GM03348 (cell line): ENCODE data around the gene FAM222B.
"Not testable (repeated sequence)": the region's sequence is repeated elsewhere in the genome, so short reads cannot be mapped to it uniquely, and the experiment has no call there.

Source experiments
- DNase-seq: peaks from one replicate; pipeline ENCODE4 v3.0.0; 2012; ENCODE audit warnings: low spot score

Gene FAM222B

DNA sequence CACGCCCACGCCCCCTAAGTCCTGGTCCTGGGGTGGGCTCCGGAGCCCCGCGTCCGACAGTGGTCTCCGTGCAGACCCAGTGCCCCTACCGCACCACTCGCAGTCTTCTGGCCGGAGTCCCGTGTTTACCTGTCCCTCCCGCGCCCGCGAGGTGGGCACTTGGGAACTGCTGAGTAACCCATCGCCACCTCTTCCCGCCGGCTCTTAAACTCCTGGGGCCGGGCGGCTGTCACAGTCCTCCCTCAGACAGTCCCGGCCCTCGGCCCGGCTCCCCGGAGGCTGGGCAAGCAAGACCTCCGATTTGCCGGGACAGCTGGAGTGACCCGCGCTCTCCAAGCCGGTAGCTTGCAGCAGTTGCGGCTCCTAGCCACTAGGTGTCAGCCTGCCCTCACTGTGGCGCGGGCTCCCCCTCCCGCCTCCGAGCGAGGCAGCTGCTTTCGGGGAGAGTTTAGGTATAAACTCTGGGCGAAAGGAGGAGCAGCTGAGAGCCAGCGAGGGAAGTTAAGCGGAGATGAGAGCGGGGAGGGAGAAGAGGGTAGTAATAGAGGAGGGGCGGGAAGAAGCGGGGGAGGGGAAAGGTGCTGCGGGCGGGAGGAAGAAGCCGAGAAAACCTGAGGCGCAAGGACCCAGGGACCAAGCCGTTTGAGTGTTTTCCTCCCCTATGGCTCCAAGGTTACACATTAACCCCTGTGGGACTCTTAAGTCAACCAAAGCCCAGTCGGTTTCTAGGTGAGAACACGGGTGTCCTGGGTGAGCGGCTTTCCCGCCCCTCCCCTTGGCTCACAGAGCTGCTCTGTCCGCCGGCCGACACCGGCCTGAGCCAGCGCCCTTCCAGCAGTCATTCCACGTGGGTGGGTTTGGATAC lies 115.7 kb downstream of the FAM222B start:
- peak; percentile 90 for DNase-seq

GRCh38 chr17:28726226-28726626 lies 116.4 kb downstream of the FAM222B start, which contains the start of gene TLCD1:
Gene TLCD1, minus strand, starts transcription at chr17:28726233. Its CDS starts 136 bp downstream, at chr17:28726097.
- DNase-seq: peak; percentile 93

DNA sequence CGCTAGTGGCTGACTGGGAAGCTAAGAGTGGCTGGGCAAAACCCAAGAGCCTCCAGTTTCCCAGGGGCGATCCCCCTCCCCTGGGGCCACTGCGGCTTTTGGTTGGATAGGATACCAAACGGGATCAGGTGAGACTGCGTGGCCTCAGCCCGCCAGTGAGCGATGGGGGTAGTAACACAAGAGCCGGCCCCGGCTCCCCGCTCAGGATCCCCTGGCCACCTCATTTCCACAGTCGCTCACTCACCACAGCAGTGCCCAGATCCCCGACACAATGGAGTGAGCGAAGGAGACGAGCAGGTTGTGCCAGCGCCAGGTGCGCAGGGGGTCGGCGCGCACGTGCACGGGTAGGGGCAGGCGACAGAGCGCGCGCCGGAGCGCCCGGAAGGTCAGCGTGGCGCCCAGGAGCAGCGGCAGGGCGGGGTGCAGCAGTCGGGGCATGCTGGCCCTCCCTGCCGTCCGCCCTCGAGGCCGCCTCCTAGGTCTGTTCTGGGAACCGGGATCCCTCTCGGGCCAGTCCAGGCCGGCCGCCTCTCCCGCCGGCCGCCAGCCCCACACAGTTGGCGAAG lies 116.8 kb downstream of the FAM222B start:
- DNase-seq: no peak

DNA sequence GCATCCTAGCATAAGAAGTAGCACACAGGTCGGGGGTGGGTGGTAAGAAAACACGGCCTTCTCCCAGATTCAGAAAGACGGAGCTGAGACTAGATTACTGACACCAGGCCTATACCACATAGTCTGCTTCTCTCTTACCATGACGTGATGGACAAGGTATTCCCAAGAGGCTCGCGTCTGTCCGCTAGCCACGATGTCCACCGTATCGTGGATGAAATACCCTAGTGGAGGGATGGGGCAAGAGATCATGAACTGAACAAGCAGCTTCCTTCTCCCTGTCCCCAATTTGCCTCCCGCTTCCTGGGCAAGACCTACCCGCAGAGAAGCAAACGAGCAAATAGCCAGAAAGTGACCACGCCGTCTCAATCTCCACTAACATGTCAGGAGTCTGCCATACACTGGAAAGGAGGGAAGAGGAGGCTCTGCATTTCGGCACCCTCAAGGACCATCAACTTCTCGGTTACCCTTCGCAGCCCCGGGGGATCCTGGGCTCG lies 117.4 kb downstream of the FAM222B start:
- no peak for DNase-seq

DNA sequence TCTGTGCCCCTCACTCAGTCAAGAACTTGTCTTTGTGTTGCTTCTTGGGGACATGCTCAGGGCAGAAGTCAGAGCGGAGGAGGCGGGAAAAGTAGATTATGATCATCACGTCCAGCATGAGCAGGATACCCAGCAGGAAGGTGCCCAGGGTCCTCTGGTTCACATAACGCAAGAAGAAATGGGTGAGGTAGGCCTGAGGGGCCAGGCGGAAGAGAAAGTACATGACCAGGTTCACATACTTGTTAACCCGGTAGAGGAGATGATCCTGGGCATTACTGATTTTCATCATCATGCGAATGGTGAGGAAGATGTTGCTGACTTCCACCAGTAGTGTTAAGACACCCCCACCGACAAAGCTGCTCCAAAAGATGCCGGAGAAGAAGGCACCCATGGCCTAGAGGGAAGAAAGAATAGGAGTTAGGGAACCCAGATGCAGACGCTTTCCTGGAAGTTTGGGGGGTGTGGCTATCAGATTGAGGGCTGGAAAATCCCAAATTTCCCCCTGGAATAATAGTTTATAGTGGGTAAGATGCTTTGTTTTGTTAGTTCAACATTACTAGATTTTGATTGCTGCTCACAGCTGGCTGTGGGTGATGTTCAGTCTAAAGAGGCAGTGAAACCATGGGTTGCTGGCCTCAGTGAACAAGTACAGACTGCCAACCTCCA lies 118.0 kb downstream of the FAM222B start:
- DNase-seq: no peak

- DNase-seq: not testable (repeated sequence)
These were observed 118.6 kb downstream of the FAM222B start for GRCh38 chr17:28723836-28724499.

DNA sequence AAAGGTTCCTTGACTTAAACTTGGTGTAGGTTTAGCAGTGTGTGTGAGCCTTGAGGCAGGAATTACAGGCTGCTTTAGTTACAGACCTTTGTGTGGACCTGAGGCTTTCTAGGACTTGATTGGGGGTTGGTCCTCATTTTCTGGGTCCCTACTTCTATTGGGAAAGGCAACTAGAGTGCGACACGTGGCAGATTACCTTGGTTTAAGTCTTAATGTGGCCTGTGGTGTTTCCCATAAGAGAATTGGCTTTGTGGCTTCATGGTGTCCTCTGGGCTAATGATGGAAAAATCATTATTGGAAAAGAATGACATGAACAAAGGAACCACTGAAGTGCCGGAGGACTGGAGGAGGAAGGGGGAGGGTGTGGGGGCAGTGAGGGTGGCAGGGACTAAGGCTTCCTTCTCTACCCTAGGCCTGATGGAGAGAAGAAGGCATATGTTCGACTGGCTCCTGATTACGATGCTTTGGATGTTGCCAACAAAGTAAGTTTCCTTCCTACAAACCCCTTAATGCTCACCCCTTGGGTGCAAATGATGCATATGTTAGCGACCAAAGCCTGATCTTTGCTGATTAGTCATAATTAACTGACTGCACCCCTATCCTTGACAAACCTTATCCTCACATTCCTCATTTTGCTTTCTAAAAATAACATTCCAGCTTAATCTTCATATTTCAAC lies 119.3 kb downstream of the FAM222B start:
- DNase-seq: no peak

- DNase-seq: no peak
These were observed 120.0 kb downstream of the FAM222B start for GRCh38 chr17:28722417-28723158.

DNA sequence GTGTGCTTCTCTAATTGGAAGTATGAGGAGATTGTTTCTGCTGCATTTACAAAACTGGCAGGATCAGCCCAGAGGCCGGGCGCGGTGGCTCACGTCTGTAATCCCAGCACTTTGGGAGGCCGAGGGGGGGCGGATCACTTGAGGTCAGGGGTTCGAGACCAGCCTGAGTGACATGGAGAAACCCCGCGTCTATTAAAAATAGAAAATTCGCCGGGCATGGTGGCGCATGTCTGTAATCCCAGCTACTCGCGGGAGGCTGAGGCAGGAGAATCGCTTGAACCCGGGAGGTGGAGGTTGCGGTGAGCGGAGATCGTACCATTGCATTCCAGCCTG lies 121.6 kb downstream of the FAM222B start:
- not testable (repeated sequence) for DNase-seq

DNA sequence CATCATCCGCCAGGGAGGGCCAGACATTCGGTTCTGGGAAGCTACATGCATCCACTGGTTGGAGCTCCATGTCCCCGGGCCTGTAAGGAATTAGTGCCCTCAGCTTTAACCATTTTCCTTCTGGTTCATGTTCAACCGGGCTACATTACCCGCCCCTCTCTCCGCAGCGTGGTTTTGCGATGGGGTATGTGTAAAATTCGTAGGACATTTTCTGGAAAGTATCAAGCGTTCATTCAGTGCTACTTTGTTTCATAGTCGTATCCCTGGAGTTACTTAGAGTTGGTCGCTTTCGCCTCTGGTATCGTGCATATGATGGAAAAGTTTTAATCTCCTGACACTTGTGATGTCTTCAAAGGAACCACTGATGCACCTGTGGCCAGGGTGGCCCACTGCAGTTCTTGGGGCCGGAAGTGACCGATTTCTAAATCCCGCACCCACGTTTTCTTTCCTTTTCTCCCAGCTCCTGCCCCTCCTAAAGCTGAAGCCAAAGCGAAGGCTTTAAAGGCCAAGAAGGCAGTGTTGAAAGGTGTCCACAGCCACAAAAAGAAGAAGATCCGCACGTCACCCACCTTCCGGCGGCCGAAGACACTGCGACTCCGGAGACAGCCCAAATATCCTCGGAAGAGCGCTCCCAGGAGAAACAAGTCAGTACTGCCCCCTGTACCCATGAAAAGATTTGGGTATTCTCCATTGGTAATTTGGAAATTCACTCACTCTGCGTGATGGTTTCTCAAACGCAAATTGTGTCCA lies 122.2 kb downstream of the FAM222B start:
- no peak for DNase-seq

- no peak for DNase-seq
These were observed 123.6 kb downstream of the FAM222B start for GRCh38 chr17:28719021-28719433.

DNA sequence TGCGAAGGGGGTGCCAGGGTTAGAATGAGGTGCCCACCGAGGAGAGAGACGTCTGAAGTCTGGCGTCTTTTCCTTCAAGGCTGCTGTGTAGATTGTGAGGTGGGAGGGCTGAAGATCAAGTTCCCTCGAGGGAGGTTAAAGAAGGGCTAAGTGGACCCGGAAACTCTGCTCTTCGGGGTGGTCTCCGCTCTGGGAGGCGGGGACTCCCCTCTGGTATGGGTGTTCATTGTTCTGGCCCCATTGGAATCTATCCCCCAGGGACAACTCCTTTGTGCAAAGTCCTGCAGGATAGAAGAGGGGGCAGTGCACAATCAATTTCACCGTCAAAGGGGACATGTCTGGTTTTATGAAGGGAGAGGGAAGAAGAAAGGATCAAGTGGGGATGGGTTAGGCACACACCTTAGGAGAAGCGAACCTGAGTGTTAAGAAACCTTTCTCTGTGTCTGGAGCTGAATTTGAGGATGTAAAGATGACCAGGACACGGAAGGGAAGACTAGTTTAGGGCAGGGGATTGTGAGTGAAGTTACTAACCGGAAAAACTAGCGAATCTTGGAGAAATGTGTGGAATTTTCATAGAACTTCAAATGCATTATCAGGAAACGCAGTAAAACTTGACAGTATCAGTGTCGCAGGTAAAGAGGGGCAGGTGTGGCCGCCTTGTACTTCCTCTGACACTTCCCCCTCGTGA lies 124.1 kb downstream of the FAM222B start:
- DNase-seq: no peak

GRCh38 chr17:28717578-28718332 lies 124.8 kb downstream of the FAM222B start, which contains the start of gene RAB34:
Gene RAB34, minus strand, starts transcription at chr17:28717868. Its CDS starts 602 bp downstream, at chr17:28717266.
- DNase-seq: peak; percentile 88

DNA sequence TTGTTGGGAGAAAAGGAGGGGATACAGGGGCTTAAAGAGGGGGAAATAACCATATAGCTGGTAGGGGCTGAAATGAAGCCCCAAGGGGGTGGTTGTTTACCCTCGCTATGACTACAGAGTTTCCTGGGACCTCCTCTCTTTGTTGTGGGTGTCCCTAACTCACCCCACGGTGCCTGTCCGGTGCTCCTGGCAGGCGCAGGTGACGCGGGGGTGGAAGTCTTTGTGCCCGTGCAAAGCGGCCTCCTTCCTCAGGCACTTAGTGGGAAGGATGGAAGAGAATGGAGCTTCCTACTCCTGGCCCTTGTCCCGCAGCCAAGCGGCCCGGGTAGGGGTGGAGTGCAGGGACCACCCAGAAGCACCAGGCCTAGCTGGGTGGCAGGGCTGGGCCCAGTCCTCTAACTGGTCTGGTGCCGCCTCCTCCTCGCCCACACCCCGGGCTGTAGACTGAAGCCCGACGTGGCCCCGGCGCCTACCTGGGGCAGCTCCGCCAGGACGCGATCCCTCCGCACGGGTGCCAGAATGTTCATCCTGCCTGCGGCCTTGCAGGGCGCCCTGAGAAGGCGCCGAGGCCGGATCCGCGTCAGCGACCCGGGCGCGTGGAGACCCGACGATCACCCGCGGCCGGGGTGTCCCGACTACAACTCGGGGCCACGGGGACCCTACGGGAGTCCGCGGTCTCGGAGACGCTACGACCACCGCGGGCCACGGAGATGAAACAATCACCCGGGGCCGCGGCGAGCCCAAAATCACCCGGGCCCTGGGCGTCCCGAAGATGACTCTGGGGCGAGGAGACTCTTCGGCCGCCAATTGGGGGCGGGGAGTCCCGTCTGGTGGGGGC lies 125.6 kb downstream of the FAM222B start:
- DNase-seq: peak; percentile 58

DNA sequence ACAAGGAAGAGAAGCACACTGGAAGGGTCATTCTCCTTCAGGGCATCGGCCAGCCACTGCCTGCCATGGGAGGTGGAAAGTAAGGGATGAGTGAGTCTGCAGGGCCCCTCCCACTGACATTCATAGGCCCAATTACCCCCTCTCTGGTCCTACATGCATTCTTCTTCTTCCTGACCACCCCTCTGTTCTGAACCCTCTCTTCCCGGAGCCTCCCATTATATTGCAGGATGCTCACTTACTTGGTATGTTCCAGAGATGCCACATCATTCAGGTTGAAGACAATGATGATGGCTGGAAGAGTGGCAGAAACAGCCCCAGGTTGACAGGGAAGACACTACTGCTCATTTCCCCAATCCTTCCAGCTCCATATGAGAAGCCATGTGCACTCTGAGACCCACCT lies 127.4 kb downstream of the FAM222B start:
- no peak for DNase-seq

GRCh38 chr17:28714281-28714680 lies 128.3 kb downstream of the FAM222B start:
- DNase-seq: no peak

GRCh38 chr17:28712705-28713415 lies 129.7 kb downstream of the FAM222B start:
- DNase-seq: no peak
